HG02981 (cell line): ENCODE results near the gene ANXA1.

ENCODE experiments used
- ATAC-seq: cut with Tn5 transposase; IDR thresholded peaks from one replicate; pipeline ENCODE4 v1.9.1; 2021; ENCODE audit warnings: mild to moderate bottlenecking, moderate library complexity; ENCODE audit not compliant: unreplicated experiment

Gene ANXA1

GRCh38 chr9:73151653-73152542 lies at the start of gene ANXA1:
ANXA1 (plus strand) TSS chr9:73151865; CDS start chr9:73158536, 6,671 bp downstream.
- ATAC-seq, result no peak

- no peak for ATAC-seq
Observed at GRCh38 chr9:73104342-73104741, 47.3 kb upstream of the ANXA1 start.

- ATAC-seq, result no peak
Observed at GRCh38 chr9:73104921-73105320, 46.7 kb upstream of the ANXA1 start.

- ATAC-seq, result peak; percentile 92
Observed at GRCh38 chr9:73107489-73108069, 44.1 kb upstream of the ANXA1 start.

GRCh38 chr9:73114058-73114457 lies 37.6 kb upstream of the ANXA1 start:
- ATAC-seq, result no peak

GRCh38 chr9:73114958-73115357 lies 36.7 kb upstream of the ANXA1 start:
- no peak for ATAC-seq

- ATAC-seq, result peak; percentile 62
Observed at GRCh38 chr9:73116031-73116430, 35.6 kb upstream of the ANXA1 start.

GRCh38 chr9:73116880-73117279 lies 34.8 kb upstream of the ANXA1 start:
- no peak for ATAC-seq

- no peak for ATAC-seq
Observed at GRCh38 chr9:73118286-73118685, 33.4 kb upstream of the ANXA1 start.

- ATAC-seq, result no peak
Observed at GRCh38 chr9:73118898-73119554, 32.6 kb upstream of the ANXA1 start.

GRCh38 chr9:73121375-73121935 lies 30.2 kb upstream of the ANXA1 start:
- ATAC-seq, result no peak

- ATAC-seq, result no peak
Observed at GRCh38 chr9:73125651-73126050, 26.0 kb upstream of the ANXA1 start.

- no peak for ATAC-seq
Observed at GRCh38 chr9:73129941-73130685, 21.6 kb upstream of the ANXA1 start.

GRCh38 chr9:73131461-73131860 lies 20.2 kb upstream of the ANXA1 start:
- no peak for ATAC-seq

- peak; percentile 94 for ATAC-seq
Observed at GRCh38 chr9:73132034-73132776, 19.5 kb upstream of the ANXA1 start.

GRCh38 chr9:73133022-73133651 lies 18.5 kb upstream of the ANXA1 start:
- ATAC-seq, result no peak

- peak; percentile 48 for ATAC-seq
Observed at GRCh38 chr9:73133921-73134407, 17.7 kb upstream of the ANXA1 start.

- no peak for ATAC-seq
Observed at GRCh38 chr9:73135394-73135793, 16.3 kb upstream of the ANXA1 start.

GRCh38 chr9:73137286-73137899 lies 14.3 kb upstream of the ANXA1 start:
- ATAC-seq, result no peak
